ENCODE results near the gene PAX2.

PAX2 gene

GRCh38 chr10:100725071-100725471 is 20.3 kb upstream of the PAX2 start:
- DNase-seq, result no peak

- DNase-seq, result no peak
These were observed 19.4 kb upstream of the PAX2 start for GRCh38 chr10:100725869-100726426.

DNA sequence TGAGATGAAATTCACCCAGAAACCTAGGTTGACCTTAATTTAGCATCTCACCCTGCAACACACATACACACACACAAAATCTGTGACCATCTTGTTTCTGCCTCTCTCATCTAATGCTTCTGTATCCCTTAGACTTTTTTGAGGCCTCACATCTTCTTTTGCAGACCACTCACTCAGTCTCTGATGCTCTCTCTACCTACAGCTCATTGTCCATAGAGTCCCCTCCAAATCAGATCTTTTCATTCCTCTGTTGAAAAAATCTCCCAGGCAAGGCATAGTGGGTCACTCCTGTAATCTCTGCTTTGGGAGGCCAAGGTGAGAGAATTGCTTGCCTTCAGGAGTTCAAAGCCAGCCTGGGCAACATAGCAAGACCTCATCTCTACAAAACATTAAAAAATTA is 17.6 kb upstream of the PAX2 start:
- DNase-seq, result no peak

DNA sequence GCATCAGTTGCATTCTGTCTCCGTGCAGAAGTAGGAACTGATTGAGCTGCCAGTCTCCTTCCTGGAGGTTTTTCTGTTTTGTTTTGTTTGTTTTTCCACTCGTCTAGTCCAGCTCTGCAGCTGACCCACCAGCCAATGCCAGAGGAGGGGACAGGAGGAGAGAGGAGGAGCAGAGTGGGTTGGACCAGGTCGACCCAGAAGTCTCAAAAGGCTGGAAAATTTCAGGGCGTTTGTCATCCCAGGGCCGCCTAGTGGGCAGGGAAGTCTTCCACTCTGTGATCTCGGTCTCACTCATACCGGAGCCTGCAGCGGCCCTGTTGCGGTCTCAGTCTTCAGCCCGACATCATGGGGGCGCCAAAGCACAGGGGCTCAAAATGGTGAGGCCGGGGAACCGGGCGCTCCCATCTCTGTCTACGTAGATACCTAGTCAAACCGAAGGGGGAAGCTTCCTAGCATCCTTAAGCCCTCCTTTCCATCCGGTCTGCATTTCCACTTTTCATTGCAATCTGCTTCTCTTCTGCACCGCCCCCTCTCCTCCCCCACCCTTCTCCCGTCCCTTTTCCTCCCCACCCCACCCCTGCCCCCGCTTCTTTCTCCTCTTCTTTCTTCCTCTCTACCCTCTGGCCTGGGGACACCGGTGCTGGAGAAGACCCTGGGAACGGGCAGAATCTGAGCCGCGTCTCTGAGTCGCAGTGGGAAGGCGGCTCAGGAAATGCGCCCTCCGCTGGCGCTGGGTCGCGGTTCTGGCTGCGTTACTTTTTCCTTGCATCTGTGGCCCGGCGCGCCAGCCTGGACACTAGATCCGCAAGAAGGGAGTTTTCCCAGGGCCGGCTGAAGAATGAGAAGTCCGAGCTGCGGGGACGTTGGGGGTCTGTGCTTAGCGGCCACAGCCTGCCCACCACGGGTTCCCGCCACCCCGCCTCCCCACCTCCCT is 16.2 kb upstream of the PAX2 start:
- no peak for DNase-seq

- DNase-seq, result no peak
These were observed 15.3 kb upstream of the PAX2 start for GRCh38 chr10:100729862-100730724.

DNA sequence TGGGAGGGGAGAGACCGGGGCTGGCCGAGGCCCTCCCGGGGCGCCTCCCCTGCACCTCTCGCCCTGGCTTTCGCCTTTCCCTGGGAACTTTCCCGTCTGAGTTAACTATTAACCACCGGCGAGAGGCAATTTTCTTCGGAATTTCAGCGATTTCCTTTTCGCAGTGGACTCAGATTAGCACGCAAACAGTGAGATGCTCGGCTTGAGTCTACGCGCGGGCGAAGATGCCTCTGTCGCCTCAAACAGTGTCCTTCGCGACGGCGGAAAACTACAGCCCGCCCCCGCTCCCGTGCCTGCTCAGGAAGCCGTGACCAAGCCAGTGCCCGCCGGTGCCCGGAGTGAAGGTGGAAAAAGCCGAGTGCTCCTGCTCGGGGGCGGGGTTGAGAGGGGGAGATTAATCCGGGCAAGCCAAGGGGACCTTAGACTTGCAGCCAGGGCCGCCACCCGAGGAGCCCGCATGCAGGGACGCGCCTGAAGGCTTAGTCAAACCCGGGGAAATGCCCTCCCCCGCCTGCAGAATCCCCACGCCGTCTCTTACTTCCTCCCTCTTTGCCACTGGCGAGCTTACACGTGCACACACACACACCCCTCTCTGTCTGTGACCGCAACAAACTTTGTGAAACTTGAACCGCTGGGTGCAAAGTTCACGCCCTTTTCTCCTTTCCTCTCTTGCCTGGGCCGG is 14.5 kb upstream of the PAX2 start:
- no peak for DNase-seq

GRCh38 chr10:100731407-100732240 is 13.8 kb upstream of the PAX2 start:
- DNase-seq, result no peak

DNA sequence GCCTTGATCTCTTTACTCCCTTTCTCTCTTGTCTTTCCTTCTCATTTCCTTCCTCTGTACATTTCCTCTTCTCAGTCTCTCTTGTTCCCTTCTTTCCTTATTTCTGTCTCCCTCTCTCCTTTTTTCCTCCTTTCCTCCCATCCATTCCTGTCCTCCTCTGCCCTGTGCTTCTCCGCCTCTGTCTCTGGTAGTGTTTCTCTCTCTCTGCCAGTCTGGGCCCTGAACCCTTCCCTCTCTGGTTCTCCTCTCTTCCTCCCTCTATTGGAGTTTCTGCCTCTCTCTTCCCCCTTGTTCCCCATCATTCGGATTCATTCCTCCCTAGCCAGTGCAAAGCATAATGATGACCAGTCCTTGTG is 13.2 kb upstream of the PAX2 start:
- DNase-seq, result no peak

DNA sequence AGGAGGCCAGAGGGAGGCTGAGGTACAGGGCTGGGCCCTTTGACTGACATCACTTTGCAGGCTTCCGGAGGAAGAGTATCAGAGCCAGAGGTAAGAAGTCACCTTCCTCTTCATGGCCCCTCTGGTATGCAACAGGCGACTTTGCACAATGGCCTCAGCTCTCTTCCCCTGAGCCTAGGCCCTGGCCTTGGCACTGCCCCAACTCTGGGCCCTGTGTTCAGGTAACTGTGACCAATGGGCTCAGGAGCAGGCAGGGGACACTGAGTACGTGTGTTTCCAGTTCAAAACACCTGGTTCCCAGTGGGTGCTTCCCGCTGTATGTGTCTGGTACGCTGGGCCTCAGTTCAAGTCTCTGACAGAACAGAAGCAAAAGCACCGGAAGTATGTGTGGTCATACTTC is 12.1 kb upstream of the PAX2 start:
- DNase-seq, result no peak

- DNase-seq, result no peak
These were observed 10.9 kb upstream of the PAX2 start for GRCh38 chr10:100734295-100735086.

- DNase-seq, result no peak
These were observed 10.4 kb upstream of the PAX2 start for GRCh38 chr10:100735087-100735336.

DNA sequence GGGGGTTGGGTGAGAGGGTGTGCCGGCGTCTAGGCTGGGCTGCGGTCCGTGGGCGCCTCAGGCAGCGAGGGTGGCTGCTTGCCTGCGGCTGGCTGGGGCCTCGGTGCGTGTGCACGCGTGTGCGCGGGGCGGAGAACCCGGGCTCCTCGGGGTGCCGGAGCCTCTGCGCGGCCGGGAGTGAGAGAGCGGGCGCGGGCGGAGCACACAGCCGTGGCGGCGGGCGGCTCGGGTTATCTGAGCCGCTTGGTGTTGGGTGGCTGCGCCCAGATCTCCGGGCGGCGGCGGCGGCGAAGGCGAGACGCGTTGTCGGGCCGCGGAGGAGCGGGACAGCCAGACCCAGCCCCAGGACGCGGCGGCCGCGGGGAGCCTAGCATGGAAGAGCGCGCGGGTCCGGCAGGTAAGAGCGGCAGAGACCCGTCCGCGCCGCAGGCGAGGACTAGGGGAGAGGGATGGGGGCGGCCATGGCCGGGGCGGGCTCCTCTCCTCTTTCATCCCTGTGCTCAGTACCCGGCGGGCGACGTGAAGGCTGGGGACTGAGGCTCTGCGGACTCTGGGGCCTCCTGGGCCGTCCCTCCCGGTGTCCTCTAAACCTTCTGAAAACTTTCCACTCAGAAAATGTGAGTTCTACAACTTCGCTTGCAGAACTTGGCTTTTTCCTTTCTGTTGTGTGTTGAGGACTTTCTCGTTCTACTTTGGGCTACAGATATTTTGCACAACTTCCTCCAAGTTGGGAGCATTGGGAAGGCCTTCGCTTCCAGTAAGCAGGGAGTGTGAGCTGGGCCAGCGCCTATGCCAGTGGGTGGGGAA is 9.8 kb upstream of the PAX2 start:
- no peak for DNase-seq

DNA sequence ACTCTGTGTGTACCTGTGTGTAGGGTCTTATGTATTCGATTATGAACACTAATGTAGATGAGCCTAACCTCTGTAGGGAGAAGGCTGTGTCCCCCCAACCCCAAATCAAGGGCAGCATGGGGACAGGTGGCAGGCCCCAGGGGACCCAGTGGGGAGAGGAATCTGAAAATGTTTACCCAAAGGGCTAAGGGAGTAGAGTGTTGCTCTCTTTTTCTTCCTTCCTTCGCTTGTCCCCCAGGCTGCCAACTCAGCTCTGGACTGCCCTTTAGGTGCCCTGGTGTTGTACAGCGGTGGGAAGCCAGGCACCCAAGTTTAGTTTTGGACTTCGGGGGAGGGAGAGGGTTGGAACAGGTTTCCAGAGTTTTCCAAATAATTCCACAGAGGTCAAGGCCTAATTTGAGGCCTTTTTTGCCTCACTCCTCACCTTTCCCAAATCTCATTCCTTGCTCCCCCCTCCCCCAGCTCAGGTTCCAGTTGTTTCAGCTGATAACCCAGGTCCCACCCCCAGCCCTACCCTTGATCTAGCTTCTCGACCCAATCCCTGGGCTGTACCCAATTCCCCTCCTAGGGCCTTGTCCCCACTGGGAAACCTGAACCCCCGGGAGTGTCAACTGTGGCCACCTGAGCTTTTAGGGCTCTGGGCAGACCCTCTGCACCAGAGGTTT is 9.1 kb upstream of the PAX2 start:
- DNase-seq, result no peak

DNA sequence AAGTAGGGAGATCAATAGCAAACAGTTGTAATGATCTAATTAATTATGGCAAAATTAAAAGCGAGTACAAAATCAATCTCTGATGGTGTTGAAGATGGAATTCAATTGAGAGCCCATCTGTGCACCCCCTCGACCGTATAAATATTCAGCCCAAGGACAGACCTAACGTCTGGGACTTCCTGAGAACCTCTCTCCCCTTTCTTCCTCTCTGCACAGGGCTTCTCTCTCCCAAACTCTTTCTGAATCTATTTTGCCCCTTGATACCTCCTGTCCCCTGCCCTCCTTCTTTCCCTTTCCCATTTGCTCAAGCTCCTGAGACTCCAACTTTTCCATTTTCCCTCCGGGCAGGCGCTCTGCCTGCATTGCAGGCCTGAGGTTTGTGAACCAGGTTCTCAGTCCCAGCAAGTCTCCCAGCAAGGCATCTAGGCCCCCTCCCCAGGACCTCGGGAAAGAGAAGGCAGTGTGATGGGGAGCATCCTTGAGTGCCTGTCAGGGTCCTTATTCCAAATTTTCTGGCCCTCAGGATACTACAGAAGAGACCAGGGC is 8.5 kb upstream of the PAX2 start:
- no peak for DNase-seq

DNA sequence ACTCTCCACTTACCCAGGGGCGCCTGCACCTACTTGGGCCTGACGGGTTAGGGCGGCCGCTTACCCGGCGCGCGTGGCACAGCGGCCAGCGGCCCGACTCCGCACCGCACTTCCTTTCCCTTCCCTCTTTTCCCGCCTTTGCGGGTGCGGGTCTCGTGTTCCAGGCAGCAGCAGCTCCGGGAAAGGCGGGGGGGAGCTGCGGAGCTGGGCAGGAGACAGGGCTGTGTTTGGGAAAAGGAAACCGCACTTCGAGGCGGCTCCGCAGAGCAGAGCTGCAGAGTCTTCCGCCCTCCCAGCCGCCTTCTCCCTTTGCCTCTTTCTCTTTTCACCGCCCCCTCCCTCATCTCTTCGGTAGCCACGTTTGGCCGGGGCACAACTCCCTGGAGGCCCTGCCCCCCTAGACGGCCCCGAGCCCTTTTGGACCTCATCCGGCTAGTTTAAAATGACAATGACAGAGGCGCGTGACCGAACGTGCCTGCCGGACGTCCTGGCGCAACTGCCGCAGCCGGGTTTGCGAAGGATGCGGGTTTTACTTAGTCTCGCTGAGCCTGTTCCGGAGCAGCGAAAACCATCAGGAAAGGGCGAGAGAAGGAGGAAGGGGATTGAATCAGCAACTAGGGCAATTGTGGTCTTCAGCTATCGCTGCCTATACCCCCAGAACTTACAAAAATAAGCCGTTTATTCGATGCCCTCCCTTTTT is 7.9 kb upstream of the PAX2 start:
- no peak for DNase-seq

DNA sequence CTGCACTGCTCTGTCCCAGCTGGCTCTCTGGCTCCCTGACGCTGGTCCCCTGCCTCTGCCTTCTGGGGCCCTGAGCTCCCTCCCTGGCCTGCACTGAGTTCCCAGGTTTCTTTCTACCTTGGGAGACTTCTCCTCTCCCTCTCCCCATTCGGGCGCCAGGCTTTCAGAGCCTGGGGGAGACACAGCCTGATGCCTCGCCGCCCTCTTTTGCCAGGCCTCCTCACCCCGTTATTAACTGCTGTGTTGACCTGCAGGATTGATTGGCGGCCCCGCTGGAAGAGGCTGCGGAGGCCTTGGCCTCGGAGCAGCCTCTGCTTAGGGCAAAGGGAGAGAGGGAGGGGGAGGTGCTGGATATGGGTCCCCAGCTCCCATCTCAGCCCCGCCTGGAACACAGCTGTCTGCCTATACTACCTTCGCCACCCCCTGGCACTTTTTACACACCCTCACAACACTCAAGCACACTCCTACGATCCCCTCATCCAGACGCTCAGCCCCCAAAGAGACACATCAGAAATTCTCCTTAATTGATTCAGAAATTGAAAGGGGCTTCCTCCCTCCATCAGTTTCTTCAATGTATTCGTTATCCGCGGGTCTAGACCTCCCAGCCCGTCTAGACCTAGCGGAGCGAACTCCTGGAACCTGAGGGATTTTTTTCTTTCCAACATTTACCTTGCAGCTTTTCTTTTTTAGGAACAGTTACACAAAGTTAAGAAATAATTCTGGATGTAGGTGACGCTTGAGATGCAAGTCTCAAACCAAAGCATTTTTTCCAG is 7.1 kb upstream of the PAX2 start:
- no peak for DNase-seq

GRCh38 chr10:100739517-100740368 is 5.6 kb upstream of the PAX2 start:
- DNase-seq, result no peak

All from NCI-H2107 (cell line).